Measurements from ENCODE around the gene UBALD1.

UBALD1 gene

GRCh38 chr16:4612977-4613635 lies 1.6 kb downstream of the UBALD1 start:
- no peak for TF ChIP-seq TAF1 (IDR thresholded peaks at IDR 0.05; ENCODE audit: borderline replicate concordance, insufficient read depth, low read length)
- no peak for TF ChIP-seq SIN3A (IDR thresholded peaks at IDR 0.05; ENCODE audit: borderline replicate concordance, insufficient read depth, low read length)
- TF ChIP-seq FOXP2 (optimal IDR thresholded peaks at IDR 0.05; ENCODE audit: borderline replicate concordance, extremely low read depth, extremely low read length, insufficient read depth), result no peak
- TF ChIP-seq POLR2AphosphoS5 (IDR thresholded peaks at IDR 0.05; ENCODE audit: low read depth, low read length), result no peak
- no peak for TF ChIP-seq REST (IDR thresholded peaks at IDR 0.05; ENCODE audit: insufficient read depth in 1 of 2, low read depth in 2 of 2, low read length in 2 of 2)

GRCh38 chr16:4612474-4612931 lies 2.2 kb downstream of the UBALD1 start:
- TF ChIP-seq REST (IDR thresholded peaks at IDR 0.05; ENCODE audit: insufficient read depth in 1 of 2, low read depth in 2 of 2, low read length in 2 of 2), result no peak

- TF ChIP-seq SIN3A (IDR thresholded peaks at IDR 0.05; ENCODE audit: borderline replicate concordance, insufficient read depth, low read length) (no peak), TAF1 (IDR thresholded peaks at IDR 0.05; ENCODE audit: borderline replicate concordance, insufficient read depth, low read length) (no peak)
Observed at GRCh38 chr16:4611337-4612021, 3.2 kb downstream of the UBALD1 start.

- no peak for TF ChIP-seq FOXP2 (optimal IDR thresholded peaks at IDR 0.05; ENCODE audit: borderline replicate concordance, extremely low read depth, extremely low read length, insufficient read depth)
- no peak for TF ChIP-seq SIN3A (IDR thresholded peaks at IDR 0.05; ENCODE audit: borderline replicate concordance, insufficient read depth, low read length)
- TF ChIP-seq TAF1 (IDR thresholded peaks at IDR 0.05; ENCODE audit: borderline replicate concordance, insufficient read depth, low read length), result no peak
- no peak for TF ChIP-seq POLR2AphosphoS5 (IDR thresholded peaks at IDR 0.05; ENCODE audit: low read depth, low read length)
- TF ChIP-seq REST (IDR thresholded peaks at IDR 0.05; ENCODE audit: insufficient read depth in 1 of 2, low read depth in 2 of 2, low read length in 2 of 2), result no peak
Observed at GRCh38 chr16:4610011-4611005, 4.4 kb downstream of the UBALD1 start.

GRCh38 chr16:4609200-4610010 lies 5.3 kb downstream of the UBALD1 start:
- TF ChIP-seq POLR2AphosphoS5 (IDR thresholded peaks at IDR 0.05; ENCODE audit: low read depth, low read length), result no peak
- TF ChIP-seq REST (IDR thresholded peaks at IDR 0.05; ENCODE audit: insufficient read depth in 1 of 2, low read depth in 2 of 2, low read length in 2 of 2), result no peak
- TF ChIP-seq SIN3A (IDR thresholded peaks at IDR 0.05; ENCODE audit: borderline replicate concordance, insufficient read depth, low read length), result no peak

All from PFSK-1 (cell line).